Breast epithelium (tissue), 3 donors: Measurements from ENCODE around the gene TRIL.

ENCODE experiments used
- POLR2A ChIP-seq: fragments of 450-650 bp; IDR thresholded peaks from one replicate; pipeline ENCODE4 v1.6.1; 2016; ENCODE audit warnings: antibody characterized with exemption, mild to moderate bottlenecking, moderate library complexity
- POLR2AphosphoS5 ChIP-seq, 3 donors: sonication (generic); formaldehyde crosslinking; IDR thresholded peaks; one replicate each; pipeline ENCODE4 v1.6.1; 2017; ENCODE audit warnings: antibody characterized with exemption in 3 of 3
- TF ChIP-seq, protein P1 (sequence below), 3 donors: fragments of 450-650 bp; IDR thresholded peaks; one replicate each; pipeline ENCODE4 v1.5.1; 2016 to 2017; ENCODE audit warnings: antibody characterized with exemption in 3 of 3, mild to moderate bottlenecking in 3 of 3, moderate library complexity in 3 of 3

DNA sequence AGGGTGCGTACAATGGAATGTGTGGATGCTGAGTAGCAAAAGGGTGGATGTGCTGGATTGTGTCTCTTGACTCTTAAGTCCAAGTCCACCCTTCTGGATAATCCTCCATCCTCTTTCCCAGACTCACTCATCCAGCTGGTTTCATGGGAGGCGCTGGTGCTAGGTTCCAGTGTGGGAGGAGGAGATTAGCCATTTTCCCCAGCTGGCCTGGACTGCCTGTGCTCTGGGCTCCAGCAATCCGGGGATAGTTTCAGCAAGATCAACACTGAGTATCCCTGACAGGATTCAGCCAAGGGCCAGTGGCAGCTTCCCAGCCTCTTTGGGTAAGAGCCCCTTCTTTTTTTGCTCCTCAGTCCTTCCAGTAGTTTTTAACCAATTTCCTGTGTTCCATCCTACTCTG lies 21.6 kb upstream of the TRIL start:
- no peak for TF ChIP-seq POLR2A
- TF ChIP-seq POLR2AphosphoS5 (IDR thresholded peaks at IDR 0.05): no peak
- TF ChIP-seq, protein P1, sequence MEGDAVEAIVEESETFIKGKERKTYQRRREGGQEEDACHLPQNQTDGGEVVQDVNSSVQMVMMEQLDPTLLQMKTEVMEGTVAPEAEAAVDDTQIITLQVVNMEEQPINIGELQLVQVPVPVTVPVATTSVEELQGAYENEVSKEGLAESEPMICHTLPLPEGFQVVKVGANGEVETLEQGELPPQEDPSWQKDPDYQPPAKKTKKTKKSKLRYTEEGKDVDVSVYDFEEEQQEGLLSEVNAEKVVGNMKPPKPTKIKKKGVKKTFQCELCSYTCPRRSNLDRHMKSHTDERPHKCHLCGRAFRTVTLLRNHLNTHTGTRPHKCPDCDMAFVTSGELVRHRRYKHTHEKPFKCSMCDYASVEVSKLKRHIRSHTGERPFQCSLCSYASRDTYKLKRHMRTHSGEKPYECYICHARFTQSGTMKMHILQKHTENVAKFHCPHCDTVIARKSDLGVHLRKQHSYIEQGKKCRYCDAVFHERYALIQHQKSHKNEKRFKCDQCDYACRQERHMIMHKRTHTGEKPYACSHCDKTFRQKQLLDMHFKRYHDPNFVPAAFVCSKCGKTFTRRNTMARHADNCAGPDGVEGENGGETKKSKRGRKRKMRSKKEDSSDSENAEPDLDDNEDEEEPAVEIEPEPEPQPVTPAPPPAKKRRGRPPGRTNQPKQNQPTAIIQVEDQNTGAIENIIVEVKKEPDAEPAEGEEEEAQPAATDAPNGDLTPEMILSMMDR (IDR thresholded peaks at IDR 0.05): no peak
